Putamen (tissue), 1 donor: ENCODE data around the gene SLC2A4.

Experiments
- DNase-seq: peaks from one replicate; pipeline ENCODE4 v3.0.0-alpha.2; 2016; ENCODE audit warnings: low spot score

Gene SLC2A4

DNA sequence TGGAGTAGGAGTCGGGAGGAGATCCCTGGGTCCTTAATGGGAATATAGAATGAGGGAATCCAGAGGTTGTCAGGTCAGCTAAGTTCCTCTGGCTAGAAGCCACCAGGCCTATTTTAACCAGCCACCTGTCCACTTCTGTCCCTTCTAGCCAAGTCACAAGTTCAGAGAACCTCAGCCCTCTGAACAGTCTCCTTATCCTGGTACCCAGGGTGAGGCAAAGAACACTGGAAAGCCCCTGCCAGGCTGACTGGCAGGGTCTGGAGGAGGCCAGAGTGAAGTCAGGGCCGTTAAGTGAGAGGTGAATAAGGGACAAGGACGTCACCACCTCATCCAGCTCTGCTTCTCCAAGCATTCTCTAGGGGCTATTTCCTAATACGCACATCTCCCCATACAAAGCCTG is 32.7 kb upstream of the SLC2A4 start:
- DNase-seq: no peak

DNA sequence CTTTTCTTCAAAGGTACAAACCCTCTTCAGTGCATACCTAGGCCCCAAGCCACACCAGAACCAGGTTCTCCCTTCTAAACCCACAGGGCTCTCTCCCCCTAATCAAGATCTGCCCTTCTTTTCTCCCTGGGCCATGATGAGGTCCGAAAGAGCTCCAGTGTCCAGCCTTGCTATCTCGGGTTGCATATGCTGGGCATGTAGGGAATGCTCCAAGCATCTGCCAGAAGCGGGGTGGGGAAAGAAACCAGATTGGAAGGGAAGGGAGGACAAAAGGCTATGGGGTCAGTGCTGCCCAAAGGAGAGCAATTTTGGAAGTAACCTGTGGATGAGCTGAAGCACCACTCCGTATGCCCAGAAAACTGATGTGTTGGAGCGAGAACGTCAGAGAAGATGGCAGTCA is 32.3 kb upstream of the SLC2A4 start:
- DNase-seq: no peak

DNA sequence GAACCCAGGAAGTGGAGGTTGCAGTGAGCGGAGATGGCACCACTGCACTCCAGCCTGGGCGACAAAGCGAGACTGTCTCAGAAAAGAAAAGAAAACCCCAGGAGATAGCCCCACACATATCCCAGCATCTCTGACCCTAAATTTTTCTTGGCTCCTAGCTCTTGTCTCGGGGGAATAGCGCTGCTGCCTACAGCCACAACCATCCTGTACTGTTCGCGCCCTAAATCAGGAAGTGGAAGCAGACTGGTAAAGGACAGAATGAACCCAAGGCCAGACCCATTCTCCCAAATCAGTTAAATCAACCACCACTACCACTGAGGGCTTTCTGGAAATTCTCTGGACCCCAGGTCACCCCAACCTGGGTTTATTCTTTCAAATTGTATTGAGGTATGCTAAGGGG is 31.7 kb upstream of the SLC2A4 start:
- no peak for DNase-seq

DNA sequence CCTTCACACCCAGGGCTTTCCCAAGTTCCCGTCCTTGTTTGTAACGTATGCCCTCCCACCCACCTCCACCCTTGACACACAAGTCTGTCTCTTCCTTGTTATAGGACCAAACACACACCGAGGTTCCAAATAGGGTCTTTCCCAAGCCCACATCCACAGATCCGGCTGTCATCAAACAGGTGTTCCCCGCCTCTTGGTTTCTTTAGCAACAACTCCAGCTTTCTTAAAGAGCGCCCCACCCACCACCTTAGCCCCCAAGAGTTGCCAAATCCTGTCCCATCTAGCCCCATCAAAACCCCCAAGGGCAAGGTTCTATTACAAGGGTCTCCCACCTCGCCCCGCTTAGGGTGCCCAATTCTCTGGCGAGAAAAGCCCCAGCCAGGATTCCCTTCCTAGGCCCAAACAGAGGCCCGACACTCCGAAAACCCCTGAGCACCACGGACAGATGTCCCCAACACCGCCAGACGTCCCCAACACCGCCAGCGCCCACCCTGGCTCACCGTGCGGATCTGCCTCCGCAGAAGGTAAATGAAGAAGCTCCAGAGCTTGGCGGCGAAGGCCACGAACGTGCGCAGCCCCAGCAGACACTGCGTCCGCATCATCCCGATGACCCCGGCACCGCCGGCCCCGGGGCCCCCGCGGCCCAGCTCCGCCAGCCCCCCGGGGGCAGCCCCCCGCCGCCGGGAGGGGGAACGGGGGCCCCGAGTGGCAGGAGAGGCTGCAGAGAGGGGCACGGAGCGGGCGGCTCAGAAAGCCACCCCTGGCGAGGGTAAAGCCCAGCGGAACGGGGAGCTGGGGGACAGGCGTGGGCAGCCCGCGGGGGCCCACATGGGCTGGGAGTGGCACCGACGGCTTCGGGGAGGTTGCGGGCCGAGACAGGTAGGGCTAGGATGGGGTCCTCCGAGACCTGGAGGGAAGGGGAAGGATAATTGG is 30.6 kb upstream of the SLC2A4 start:
- no peak for DNase-seq

DNA sequence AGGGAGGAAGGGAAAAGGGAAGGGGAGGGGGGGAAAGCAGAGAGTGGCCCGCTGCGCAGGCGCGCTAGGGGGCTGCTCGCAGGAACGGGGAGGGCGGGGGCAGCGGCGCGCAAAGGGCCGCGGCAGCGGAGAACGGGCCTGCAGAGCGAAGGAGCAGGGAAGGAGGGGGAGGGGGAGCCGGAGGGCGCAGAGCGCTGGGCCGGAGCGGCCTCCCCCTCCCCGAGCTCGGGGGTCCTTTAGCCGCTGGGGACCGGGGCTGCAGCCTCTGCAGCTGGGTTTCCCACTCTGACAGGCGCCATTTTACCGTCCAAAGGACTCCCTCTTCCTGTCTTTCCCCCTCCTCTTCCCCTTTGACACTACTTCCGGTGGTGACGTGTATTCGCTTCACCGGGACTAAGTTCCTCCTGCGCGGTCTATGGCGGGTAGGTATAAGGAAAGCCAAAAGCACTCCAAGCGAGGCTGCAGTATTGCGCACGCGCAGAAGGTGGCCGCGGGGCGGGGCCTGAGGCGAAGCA is 29.8 kb upstream of the SLC2A4 start, which contains the start of gene CTDNEP1:
Gene CTDNEP1, minus strand, starts transcription at position 74 of the 515 bp plus-strand sequence. CDS start 438 bp downstream, outside the sequence.
- DNase-seq: peak; percentile 99

DNA sequence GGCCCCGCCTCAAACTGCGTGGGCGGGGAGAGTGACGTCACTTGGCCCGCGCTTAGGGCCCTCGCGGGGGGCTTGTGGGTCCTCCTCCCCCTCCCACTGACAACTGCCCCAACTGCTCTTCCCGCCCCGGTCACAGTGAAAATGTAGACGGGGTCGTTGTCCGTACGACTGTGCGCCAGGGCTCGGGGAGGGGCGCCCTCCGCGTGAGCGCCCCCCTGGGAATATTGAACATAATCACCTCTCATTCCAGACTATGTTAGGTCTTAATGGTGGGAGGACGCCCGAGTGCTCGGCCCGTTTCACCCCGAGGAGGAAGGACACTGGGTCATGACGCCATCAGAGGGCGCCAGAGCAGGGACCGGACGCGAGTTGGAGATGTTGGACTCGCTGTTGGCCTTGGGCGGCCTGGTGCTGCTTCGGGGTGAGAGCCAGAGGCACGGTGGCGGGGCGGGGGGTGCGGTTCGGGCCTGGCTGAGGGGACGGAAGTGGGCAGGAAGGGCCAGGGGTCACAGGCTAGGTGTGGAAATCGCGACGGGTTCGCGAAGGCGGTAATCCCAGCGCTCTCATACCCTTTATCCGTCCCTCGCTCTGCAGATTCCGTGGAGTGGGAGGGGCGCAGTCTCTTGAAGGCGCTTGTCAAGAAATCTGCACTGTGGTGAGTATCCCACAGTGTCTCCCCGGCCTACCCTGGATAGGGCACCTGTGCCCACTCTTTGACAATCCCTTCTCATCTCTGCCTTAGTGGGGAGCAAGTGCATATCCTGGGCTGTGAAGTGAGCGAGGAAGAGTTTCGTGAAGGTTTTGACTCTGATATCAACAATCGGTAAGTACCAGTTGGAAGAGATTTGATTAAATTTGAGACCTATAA is 29.1 kb upstream of the SLC2A4 start, which contains the start of gene ELP5:
Gene ELP5, plus strand, starts transcription at position 40 of the 868 bp plus-strand sequence. Its CDS starts 336 bp downstream, at position 376.
- peak; percentile 90 for DNase-seq

DNA sequence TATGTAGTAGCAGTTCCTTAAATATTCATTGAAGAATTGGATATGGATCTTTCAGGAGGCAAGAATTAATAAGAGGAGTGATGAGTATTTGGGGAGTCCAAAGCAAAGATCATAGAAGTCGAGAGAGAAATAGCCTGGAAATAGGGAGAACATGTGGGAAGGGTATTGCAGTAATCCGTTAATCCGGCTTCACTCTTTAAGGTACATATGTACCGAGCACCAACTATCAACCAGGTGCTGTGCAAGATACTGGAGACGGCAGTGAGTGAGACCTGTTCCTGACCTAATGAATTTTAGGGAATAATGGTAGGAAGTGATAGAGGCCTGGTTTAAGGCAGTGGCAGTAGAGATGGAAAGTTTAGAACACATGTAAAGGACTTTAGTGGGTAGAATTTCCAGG is 28.4 kb upstream of the SLC2A4 start:
- no peak for DNase-seq

DNA sequence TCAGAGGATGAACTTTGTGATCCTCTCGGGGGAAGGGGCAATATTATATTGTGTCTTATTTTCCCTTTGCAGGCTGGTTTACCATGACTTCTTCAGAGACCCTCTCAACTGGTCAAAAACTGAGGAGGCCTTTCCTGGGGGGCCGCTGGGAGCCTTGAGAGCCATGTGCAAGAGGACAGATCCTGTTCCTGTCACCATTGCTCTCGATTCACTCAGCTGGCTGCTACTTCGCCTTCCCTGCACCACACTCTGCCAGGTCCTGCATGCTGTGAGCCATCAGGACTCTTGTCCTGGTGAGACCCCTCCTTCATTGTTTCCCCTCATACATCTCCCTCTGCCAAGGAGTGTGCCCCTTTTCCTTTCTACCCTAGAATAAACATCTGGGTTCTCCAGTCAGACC is 27.0 kb upstream of the SLC2A4 start:
- no peak for DNase-seq

DNA sequence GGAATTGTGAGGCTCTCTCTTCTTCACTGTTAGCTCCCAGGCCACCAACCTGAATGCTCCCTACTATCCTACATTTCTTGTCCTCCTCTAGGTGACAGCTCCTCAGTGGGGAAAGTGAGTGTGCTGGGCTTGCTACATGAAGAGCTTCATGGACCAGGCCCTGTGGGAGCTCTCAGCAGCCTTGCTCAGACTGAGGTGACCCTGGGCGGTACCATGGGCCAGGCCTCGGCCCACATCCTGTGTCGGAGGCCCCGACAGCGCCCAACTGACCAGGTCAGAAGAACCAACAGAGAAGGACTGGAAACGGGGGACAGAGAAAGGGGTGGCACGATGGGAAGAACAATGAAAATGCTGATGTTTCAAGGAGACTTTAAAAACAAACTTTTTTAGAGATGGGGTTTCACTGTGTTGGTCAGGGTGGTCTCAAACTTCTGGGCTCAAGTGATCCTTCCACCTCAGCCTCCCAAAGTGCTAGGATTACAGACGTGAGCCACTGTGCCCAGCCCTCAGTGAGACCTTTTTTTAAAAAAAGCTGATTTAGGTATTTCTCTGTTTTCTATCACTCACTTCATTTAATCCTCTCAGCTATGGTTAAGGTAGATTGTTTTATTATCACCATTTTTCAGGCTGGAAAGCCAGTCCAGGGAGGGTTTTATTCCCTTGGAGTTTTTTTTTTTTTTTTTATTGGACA is 24.6 kb upstream of the SLC2A4 start:
- no peak for DNase-seq

DNA sequence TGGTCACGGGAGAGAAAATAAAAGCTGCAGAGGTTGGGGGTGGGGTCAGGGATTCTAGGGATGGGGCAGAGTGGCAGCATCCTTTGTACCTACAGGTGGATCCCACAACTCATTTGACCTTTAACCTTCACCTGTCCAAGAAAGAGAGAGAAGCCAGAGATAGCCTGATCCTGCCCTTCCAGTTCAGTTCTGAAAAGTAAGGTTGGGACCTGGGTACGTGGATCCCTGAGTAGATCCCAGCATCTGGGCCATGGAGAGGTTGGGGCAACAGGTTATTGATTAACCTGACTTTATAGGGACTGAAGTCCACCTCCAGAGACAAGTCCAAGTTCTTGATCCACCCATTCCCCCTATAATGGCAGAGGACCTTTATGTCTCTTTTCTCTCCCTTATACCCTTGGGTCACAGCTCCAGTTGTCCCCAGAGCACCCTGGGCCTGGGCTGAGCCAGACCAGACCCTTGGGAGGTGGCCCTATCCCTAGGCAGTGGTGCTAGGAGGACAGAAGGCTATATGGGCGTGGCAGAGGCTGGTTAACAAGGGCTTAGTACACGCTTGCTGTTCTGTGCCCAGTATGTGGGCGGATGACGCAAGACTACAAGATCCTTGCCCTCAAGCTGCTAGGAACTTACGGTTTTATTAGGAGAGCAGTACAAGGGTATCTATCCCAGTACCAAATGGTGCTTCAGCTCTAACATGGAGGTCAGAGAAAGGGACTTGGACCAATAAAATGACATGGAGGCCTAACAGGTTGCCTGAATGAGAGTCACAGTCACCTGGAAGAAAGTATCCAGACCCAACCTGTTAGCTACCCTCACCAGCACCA is 22.6 kb upstream of the SLC2A4 start:
- no peak for DNase-seq

DNA sequence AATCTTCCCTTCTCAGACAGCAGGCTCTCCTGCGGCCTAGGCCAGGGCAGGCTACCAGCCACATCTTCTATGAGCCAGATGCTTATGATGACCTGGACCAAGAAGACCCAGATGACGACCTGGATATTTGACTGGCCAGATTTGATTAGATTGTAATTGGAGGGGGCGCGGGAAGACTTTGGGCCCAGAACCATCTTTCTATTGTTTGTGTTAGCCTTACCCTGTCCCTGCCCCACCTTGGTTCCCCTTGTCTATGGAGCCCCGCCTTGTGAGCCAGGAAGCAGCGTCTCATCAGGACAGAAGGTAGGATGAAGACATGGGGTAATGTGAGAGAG is 22.0 kb upstream of the SLC2A4 start:
- no peak for DNase-seq

DNA sequence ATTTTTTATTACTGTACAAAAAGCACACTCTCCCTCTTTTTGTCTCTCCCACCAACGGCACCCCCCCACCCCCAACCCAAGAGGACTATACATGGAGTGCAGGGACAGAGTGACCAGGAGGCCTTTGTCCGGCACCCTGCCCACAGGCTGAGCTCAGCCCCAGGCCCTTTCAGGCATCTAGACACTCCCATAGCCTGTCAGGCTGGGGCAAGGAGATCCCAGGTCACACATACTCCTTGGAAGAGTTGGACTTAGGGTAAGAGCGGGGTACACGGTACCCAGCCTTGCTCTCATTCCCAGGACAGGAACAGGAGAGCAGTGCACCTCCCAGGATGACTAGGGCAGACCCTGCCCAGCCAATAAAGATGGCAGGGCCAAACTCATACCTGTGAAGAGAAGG is 21.4 kb upstream of the SLC2A4 start:
- no peak for DNase-seq

DNA sequence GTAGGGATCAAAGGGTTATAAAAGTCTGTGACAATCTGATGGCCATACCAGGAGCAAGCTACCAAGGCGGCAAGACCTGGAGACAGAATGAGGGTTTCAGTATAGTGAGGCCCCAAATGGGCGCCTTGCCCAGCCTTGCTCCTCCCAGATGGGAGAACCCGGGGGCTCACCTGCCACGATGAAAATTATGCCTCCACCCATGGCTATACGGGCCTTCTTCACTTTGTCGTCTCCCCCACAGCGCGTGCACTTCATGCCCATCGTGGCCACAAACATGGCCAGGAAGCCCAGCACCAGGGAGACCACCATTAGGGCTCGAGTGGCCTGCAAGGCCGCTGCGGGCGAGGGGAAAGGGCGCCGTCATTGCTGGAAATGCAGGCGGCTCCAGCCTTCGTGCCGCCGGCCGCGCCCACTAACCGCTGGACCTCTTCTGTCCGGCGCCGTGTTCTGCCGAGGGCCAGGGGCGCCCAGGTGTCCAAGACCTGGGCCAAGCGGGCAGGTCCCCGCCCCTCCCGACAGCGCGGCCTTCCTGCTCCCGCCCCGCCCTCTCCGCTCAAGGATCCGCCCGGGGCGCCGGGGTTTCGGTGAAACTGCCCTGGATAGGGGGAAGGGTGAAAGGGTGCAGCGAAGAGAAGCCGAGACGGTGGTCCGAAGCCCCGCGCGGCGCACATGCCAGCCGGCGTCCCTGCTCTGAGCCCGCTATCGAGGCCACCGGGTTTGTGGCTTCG is 20.7 kb upstream of the SLC2A4 start:
- no peak for DNase-seq

DNA sequence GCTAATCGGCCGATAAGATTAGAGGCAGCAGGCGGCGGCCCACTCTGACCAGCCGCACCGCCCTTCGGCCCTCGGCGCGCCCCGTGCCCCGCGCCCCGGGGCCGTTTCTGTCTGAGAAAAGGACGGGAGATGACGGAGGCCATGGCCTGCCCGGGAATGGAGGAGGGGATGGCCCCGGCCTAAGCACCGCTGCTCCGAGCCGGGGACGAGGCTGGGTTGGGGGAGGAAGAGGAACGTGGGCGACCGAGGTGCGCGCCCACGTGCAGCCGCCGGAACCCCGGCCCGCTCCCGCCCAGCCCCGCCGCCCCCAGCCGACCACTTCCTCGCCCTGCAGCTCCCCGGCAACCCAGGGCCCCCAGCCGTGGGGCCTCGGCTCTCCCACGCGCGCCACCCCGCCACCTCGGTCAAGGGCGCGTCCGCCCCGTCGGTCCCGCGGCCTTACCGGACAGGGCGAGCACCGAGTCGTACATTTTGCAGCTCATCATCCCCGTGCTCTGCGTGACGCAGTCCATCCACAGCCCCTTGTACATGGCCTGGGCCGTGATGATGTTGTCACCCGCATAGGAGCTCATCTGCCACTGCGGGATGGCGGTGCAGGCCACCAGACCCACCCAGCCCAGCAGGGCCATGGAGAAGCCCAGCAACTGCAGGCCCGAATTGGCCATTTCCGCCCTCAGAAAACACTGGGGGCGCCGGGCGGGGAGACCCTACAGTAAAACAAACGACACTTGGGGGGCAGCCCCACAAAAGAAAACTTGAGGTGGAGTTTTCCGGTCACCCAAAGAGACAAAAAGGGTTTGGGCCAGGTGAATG is 19.9 kb upstream of the SLC2A4 start:
- DNase-seq: no peak

DNA sequence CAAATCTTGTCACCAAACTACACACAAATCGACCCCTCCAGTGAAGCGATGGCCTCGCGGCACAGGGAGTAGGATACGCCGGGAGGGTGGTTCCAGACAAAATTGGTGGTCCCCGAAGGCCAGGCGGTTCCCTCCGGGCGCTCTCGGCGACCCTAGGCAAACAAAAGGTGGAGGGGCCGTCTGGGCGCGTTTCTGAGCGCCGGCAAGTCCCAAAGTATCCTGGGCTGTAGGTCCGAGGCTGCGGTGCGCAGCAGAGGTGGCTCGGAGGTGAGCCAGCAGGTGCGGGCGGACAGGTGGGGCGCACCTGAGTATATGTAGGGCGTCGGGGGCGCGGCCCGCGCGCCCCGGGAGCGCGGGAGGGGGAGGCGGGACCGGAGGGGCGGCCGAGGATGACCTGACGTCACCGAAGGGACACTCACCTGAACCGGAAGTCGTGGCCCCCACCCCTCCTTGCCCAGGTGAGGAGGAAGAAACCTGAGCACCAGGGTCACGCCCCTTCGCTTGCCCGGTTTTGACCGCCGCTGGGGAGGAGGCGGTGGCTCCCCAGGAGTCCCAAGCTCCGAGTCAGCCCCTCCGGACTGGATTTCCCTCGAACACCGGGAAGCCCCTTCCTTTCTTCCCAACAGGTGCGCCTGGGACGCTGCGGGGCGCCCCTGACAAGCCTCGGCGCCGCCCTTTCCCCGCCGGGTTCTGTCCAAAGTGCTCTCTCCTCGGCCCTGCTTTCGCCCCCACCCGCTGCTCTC is 19.2 kb upstream of the SLC2A4 start, which contains the start of gene CLDN7:
Gene CLDN7, minus strand, starts transcription at position 287 of the 743 bp plus-strand sequence. CDS start 435 bp downstream, outside the sequence.
- DNase-seq: no peak

DNA sequence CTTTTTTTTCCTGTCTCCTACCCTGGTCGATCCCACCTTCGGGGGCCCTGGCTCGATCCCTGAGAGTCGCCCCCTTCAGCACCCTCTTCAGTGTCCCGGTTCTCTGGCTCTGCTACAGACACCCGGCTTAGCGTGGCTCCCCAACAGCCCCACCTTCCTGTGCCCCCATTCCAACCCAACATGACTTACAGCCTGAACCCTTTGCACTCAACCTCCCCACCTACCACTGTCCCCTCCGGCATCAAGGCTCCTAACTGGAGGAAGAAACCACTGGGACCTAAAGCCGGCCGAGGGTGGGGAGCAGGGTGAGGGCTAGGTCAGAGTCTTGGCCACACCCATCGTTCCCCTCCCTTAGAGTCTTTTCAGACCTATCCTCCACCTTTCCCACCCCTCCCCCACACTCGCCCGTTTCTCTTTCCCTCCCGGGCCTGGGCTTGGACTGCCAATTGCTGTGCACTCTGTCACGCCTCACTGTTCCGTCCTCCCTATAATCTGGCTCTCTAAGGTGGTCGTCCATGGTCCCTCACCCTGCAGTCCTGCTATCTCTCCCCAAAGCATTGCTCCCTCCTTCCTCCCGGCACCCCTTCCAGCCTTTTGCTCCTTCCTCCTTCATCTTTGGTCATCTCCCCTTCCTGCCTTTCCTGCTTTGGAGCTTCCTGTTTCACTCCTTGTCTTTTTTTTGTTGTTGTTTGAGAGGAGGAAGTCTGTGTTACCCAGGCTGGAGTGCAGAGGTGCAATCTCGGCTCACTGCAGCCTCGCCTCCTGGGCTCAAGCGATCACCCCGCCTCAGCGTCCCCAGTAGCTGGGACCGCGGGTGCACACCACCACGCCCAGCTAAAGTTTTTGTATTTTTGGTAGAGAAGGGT is 18.4 kb upstream of the SLC2A4 start:
- no peak for DNase-seq

DNA sequence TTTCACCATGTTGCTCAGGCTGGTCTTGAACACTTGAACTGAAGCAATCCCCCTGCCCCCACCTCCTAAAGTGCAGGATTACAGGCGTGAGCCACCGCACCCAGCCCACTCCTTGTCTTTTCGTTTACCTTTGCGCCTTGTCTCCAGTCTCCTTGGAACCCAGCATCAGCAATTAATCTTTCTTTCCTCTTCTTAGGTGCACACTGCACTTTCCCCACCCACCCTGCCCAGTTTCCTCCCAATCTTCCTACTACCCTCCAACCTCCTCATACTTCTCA is 17.8 kb upstream of the SLC2A4 start:
- no peak for DNase-seq

DNA sequence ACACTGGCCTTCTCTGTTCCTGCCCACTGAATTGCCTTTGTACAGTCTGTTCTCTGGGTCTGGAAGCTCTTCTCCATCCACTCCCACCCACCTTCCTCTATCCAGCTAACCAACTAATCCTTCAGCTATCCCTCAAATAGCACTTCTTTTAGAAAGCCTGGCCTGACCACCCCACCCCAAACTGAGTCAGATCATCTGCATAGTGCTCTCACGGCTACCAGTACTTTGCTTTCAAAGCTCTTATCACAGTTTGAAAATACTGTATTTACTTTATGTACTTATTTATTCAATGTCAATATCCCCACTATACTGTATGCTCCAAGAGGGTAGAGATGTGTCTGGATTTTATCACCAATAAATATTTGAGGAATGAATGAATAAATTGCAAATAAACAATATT is 14.7 kb upstream of the SLC2A4 start:
- no peak for DNase-seq
